ENCODE results near the gene SH3PXD2B.

GRCh38 chr5:172365948-172366608, 88.2 kb downstream of the SH3PXD2B start:
- TF ChIP-seq POLR2AphosphoS5 (IDR thresholded peaks at IDR 0.05) (no peak), POLR2A (IDR thresholded peaks at IDR 0.05) (no peak), EP300 (IDR thresholded peaks at IDR 0.05) (no peak)
- TF ChIP-seq, protein P1, sequence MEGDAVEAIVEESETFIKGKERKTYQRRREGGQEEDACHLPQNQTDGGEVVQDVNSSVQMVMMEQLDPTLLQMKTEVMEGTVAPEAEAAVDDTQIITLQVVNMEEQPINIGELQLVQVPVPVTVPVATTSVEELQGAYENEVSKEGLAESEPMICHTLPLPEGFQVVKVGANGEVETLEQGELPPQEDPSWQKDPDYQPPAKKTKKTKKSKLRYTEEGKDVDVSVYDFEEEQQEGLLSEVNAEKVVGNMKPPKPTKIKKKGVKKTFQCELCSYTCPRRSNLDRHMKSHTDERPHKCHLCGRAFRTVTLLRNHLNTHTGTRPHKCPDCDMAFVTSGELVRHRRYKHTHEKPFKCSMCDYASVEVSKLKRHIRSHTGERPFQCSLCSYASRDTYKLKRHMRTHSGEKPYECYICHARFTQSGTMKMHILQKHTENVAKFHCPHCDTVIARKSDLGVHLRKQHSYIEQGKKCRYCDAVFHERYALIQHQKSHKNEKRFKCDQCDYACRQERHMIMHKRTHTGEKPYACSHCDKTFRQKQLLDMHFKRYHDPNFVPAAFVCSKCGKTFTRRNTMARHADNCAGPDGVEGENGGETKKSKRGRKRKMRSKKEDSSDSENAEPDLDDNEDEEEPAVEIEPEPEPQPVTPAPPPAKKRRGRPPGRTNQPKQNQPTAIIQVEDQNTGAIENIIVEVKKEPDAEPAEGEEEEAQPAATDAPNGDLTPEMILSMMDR (IDR thresholded peaks at IDR 0.05), result no peak

Data from stomach (tissue), 4 donors.